Fibroblast of pulmonary artery (primary cell): ENCODE data around the gene YIF1A.
A peak's percentile ranks its signal among the peaks of the same experiment; 100 is the strongest.
"Not testable (repeated sequence)": the region's sequence is repeated elsewhere in the genome, so short reads cannot be mapped to it uniquely, and the experiment has no call there.

Experiments
- DNase-seq: peaks from one replicate; pipeline ENCODE4 v3.0.0-alpha.2; 2010; ENCODE audit warnings: low read depth
- H3K4me3 ChIP-seq: replicated peaks from 2 replicates; pipeline ENCODE4 v1.5.1; 2011; ENCODE audit warnings: low read depth, mild to moderate bottlenecking, control low read depth, low read length, moderate library complexity
- TF ChIP-seq, protein P1 (sequence below): IDR thresholded peaks from 2 replicates; pipeline ENCODE4 v1.5.1; 2011; ENCODE audit warnings: mild to moderate bottlenecking, control low read depth, low read length, inconsistent platforms; ENCODE audit errors: missing control alignments

Gene YIF1A

DNA sequence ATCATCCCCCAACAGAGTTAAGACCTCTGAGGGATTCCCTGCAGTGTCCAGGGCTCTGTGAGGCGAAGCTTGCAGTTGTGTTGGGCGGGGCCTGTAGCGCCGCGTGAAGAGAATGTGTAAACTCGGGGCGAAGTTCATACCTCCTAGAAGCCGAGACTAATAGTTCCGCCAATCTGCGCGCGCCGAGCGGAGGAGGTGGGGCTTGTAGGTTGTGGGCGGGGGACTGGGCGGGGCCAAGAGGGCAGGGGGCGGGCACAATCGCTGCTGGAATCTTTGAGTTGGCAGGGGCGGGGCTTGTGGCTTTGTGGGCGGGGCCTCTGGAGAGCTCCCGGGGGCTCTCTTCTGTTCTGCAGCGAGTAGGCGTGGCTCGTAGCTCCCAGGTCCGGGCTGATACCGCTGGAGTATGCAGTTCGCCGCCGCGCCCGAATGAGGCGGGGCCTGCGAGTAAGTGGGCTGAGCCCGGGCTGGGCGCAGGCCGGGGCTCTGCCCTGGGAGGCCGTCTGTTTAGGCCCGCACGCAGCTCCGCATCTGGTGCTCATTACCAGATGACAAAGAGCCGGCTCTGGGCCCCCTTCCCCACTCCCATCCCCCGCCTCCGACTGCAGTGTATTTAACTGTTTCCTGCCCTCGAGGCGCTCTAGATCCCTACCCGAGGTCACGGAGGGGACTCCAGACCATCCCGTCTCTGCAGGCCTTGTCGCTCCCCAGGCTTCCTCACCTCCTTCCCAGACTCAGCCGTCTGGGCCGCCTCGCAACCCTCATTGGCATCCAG, 23.8 kb upstream of the YIF1A start:
- DNase-seq = peak; percentile 99
- TF ChIP-seq, protein P1, sequence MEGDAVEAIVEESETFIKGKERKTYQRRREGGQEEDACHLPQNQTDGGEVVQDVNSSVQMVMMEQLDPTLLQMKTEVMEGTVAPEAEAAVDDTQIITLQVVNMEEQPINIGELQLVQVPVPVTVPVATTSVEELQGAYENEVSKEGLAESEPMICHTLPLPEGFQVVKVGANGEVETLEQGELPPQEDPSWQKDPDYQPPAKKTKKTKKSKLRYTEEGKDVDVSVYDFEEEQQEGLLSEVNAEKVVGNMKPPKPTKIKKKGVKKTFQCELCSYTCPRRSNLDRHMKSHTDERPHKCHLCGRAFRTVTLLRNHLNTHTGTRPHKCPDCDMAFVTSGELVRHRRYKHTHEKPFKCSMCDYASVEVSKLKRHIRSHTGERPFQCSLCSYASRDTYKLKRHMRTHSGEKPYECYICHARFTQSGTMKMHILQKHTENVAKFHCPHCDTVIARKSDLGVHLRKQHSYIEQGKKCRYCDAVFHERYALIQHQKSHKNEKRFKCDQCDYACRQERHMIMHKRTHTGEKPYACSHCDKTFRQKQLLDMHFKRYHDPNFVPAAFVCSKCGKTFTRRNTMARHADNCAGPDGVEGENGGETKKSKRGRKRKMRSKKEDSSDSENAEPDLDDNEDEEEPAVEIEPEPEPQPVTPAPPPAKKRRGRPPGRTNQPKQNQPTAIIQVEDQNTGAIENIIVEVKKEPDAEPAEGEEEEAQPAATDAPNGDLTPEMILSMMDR = no peak
- H3K4me3 ChIP-seq = peak overlapping the region; percentile 60

DNA sequence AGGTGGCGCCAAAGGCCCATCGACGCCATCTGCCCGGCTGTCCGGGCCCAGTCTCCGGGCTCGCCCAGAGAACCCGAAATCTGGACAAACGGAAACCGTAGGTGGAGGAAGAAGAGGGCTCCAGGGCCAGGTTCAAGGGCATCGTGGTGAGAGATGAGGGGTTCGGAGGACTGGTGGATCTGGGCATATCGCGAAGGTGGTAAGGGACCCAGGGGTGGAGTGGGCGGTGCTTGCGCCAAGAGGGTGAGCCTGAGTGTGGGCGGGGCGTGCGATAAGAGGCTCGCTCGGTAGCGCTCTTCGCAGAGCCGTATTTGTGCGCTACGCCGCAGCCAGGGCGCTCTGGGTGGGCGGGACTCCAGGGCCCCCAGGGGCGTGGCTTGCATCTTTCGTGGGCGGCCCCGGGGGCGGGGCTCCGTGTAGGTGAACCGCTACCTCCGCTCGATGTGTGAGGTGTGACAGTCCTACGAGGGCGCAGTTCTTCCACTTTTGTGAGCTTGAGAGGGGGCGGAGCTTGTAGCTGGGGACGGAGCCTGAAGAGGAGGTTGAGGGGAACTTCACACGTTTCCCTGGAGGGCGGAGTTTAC, 23.1 kb upstream of the YIF1A start:
- DNase-seq = peak; percentile 95
- TF ChIP-seq, protein P1 = peak; percentile 84
- H3K4me3 ChIP-seq = peak overlapping the region; percentile 60

DNA sequence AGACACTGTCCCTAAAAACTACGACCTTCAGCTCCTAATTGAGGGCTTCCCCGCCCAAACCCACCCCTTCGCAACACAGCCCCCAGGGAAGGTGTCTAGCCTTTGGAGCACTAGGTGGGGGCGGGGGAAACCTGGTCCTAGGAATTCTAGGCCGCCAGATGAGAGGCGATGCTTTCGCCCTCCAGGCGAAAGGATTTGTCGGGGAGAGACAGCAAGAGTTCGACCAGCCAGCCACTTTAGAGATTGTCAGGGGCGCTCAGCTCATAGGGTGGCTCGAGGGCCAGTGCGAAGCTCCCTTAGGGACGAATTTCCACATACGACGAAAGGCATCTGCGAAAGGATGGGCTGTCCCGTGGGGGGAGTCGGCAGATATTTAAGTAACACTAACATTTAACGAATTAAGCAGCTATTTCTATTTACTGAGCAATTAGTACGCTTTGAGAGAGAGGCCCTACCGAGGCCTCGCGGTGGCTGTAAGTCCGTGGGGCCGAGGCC, 22.6 kb upstream of the YIF1A start:
- peak overlapping the region; percentile 60 for H3K4me3 ChIP-seq
- TF ChIP-seq, protein P1 = no peak
- DNase-seq = no peak

DNA sequence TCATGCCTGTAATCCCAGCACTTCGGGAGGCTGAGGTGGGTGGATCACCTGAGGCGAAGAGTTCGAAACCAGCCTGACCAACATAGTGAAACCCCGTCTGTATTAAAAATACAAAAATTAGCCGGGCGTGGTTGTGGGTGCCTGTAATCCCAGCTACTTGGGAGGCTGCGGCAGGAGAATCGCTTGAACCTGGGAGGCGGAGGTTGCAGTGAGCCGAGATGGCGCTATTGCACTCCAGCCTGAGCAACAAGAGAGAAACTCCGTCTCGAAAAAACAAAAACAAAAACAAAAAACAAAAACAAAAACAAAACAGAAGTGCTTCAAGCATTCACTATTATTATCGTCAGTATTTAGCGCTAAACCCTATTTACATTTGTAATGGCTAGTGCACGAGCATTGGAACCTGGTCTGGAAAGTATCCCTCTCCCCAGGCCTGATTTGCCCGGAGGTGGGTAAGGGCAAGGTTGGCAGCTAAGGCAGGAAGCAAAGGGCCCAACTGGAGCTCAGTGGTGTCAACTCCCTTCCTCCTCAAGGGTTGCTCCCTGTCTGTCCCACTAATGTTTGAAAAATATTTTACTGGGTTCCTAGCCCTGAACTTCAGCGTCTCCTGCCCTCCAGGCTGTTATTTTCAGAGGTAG, 22.0 kb upstream of the YIF1A start:
- not testable (repeated sequence) for H3K4me3 ChIP-seq, DNase-seq

DNA sequence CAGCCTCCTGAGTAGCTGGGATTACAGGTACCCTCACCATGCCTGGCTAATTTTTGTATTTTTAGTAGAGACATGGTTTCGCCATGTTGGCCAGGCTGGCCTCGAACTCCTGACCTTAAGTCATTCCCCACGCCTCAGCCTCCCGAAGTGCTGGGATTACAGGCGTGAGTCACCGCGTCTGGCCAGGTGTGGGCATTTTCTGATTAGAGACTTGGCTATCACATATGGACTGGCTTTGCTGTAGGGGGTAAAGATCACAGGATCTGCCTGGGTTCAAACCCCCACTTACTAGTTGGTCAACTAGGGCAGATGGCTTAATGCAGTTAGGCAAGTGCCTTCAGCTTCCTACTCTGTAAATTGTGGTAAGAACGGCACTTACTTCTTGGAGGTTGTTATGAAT, 21.4 kb upstream of the YIF1A start:
- H3K4me3 ChIP-seq = no peak overlapping the region
- DNase-seq = no peak
- TF ChIP-seq, protein P1 = no peak

DNA sequence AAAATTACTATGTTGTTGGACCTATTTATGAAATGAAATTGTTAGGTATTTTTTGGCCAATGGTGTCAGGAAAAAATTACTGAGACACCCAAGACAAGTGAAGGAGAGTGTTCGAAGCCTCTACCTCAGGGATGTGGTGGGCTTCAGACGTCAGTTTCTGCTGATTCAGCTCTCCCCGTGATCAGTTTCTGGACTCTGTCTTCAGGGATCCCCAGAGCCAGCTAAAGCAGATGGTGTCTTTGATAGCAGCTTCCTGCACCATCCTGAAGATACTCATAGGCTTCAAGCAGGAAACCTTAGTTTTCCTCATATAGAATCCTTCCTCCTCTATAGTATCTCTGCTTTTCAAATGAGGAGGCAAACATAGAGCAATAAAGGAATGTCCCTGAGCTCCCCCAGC, 20.5 kb upstream of the YIF1A start:
- H3K4me3 ChIP-seq = no peak overlapping the region
- TF ChIP-seq, protein P1 = no peak
- no peak for DNase-seq

DNA sequence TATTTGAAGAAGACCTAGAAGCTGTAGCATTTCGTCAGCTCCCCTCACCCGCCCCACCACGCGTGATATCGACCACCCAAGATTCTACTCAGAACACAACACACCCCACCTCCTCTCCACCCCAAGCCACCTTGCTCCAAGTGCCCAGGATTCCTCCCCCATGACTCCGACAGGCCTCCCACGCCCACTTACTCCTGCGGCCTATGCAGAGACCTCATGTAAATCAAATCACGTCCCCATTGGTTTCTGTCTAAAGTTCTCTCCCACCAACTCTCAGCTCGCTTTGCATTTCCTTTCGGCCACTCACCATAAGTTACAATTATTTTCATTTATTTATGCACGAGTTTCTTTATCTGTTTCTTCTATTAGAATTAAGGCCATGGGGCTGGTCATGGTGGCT, 13.7 kb upstream of the YIF1A start:
- no peak overlapping the region for H3K4me3 ChIP-seq
- TF ChIP-seq, protein P1 = no peak
- no peak for DNase-seq
